ENCODE data around the gene IFIH1.

- TF ChIP-seq CTCF (conservative IDR thresholded peaks at IDR 0.05; ENCODE audit: low read depth, low read length) (no peak), EZH2 (IDR thresholded peaks at IDR 0.05; ENCODE audit: borderline replicate concordance, low read depth, low read length, poor library complexity, severe bottlenecking) (no peak)
Measured at GRCh38 chr2:162330881-162331280, 12.4 kb upstream of the IFIH1 start.

All from A673 (cell line).